Measurements from ENCODE around the gene TUBGCP6. TPM values are rescaled to one million over a fixed set of nuclear protein-coding genes. Genes with fewer than 3 reads are reported as not detected.

TUBGCP6 gene
- total RNA-seq, 1 experiment from 2014 or later, result 31.0 TPM

DNA sequence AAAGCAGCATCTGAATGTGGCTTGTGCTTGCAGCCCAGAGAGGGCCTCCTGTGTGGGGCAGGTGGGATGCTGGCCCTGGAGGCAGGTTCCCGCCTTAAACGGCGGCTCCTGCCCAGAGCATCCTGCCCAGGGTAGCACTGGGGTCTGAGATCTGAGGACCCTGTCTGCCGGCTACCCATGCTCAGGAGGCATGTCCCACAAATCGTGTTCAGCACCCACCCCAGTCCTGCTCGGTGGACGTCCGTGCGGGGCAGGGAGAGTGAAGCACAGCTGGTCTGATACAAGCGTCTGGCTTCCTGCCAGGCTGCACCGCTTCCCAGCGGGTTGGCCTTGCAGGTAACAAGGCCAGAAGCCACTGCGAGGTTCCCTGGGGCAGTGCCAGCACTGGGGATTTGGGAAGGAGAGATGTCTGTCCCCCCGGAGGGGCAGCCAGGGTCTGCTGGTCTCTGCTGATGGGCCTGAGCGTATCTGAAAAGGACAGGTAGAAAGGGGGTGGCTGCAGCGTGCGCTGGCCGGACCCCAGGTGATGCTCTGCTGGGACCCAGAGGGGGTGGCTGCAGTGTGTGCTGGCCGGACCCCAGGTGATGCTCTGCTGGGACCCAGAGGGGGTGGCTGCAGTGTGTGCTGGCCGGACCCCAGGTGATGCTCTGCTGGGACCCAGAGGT lies 55.5 kb downstream of the TUBGCP6 start:
- no peak for DNase-seq (ENCODE audit: low spot score)
- no TSS peak for BruUV-seq (replicated peaks)
- CTCF ChIA-PET, result no interaction called here
- no peak overlapping the region for H3K27ac ChIP-seq (ENCODE audit: low read depth, low read length, poor library complexity, severe bottlenecking)
- POLR2A ChIA-PET (ENCODE audit: low non-redundant PET), result no interaction called here
- no peak overlapping the region for H3K4me3 ChIP-seq (ENCODE audit: low read depth, low read length, poor library complexity, severe bottlenecking)
- H3K9me3 ChIP-seq (ENCODE audit: low read depth, low read length, poor library complexity, severe bottlenecking), result no peaks in the 10 kb centered on the region
- TF ChIP-seq, protein P1, sequence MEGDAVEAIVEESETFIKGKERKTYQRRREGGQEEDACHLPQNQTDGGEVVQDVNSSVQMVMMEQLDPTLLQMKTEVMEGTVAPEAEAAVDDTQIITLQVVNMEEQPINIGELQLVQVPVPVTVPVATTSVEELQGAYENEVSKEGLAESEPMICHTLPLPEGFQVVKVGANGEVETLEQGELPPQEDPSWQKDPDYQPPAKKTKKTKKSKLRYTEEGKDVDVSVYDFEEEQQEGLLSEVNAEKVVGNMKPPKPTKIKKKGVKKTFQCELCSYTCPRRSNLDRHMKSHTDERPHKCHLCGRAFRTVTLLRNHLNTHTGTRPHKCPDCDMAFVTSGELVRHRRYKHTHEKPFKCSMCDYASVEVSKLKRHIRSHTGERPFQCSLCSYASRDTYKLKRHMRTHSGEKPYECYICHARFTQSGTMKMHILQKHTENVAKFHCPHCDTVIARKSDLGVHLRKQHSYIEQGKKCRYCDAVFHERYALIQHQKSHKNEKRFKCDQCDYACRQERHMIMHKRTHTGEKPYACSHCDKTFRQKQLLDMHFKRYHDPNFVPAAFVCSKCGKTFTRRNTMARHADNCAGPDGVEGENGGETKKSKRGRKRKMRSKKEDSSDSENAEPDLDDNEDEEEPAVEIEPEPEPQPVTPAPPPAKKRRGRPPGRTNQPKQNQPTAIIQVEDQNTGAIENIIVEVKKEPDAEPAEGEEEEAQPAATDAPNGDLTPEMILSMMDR (conservative IDR thresholded peaks at IDR 0.05; ENCODE audit: low read depth, low read length), result no peak
- TF ChIP-seq EZH2 (IDR thresholded peaks at IDR 0.05; ENCODE audit: borderline replicate concordance, low read depth, low read length, poor library complexity, severe bottlenecking), result no peak
- H3K4me1 ChIP-seq (ENCODE audit: insufficient read depth, low read length, poor library complexity, severe bottlenecking), result no peaks in the 10 kb centered on the region
- H3K36me3 ChIP-seq (ENCODE audit: insufficient read depth, low read length, poor library complexity, severe bottlenecking), result peaks cover 22% of the 10 kb centered on the region
- H3K27me3 ChIP-seq (replicated peaks; ENCODE audit: insufficient read depth, low read depth, low read length, poor library complexity), result no peaks in the 10 kb centered on the region
- intact Hi-C loops (cut with micrococcal nuclease; ENCODE audit: unreplicated experiment), result no loop called here

DNA sequence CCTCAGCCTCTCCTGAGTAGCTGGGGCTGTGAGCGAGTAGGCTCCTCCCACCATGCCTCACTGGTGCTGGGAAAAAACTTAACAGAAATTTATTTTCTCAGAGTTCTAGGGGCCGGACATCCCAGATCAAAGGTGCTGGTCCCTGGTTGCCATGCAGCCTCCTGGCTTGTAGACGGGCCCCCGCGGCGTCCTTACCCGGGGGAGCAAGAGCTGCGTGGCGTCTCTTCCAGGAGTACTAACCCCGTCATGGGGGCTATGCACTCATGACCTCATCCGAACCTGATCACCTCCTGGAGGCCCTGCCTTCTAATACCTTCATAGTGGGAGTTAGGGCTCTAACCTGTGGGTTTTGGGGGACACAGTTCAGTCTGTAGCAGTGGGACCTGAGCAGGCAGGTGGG lies 56.5 kb downstream of the TUBGCP6 start:
- ChIA-PET CTCF (no interaction called here), POLR2A (ENCODE audit: low non-redundant PET) (interaction anchor here (0.6 kb wide), 1 partner anchor 402 kb away, joined by 3 read pairs; no protein-coding TSS in a partner anchor)
- intact Hi-C loops (cut with micrococcal nuclease; ENCODE audit: unreplicated experiment), result no loop called here
- H3K9me3 ChIP-seq (ENCODE audit: low read depth, low read length, poor library complexity, severe bottlenecking), result no peaks in the 10 kb centered on the region
- H3K27me3 ChIP-seq (replicated peaks; ENCODE audit: insufficient read depth, low read depth, low read length, poor library complexity), result no peaks in the 10 kb centered on the region
- H3K27ac ChIP-seq (ENCODE audit: low read depth, low read length, poor library complexity, severe bottlenecking), result no peak overlapping the region
- DNase-seq (ENCODE audit: low spot score), result no peak
- BruUV-seq (replicated peaks), result no TSS peak
- H3K36me3 ChIP-seq (ENCODE audit: insufficient read depth, low read length, poor library complexity, severe bottlenecking), result peaks cover 14% of the 10 kb centered on the region
- no peak overlapping the region for H3K4me3 ChIP-seq (ENCODE audit: low read depth, low read length, poor library complexity, severe bottlenecking)
- no peak for TF ChIP-seq EZH2 (IDR thresholded peaks at IDR 0.05; ENCODE audit: borderline replicate concordance, low read depth, low read length, poor library complexity, severe bottlenecking)
- H3K4me1 ChIP-seq (ENCODE audit: insufficient read depth, low read length, poor library complexity, severe bottlenecking), result no peaks in the 10 kb centered on the region

DNA sequence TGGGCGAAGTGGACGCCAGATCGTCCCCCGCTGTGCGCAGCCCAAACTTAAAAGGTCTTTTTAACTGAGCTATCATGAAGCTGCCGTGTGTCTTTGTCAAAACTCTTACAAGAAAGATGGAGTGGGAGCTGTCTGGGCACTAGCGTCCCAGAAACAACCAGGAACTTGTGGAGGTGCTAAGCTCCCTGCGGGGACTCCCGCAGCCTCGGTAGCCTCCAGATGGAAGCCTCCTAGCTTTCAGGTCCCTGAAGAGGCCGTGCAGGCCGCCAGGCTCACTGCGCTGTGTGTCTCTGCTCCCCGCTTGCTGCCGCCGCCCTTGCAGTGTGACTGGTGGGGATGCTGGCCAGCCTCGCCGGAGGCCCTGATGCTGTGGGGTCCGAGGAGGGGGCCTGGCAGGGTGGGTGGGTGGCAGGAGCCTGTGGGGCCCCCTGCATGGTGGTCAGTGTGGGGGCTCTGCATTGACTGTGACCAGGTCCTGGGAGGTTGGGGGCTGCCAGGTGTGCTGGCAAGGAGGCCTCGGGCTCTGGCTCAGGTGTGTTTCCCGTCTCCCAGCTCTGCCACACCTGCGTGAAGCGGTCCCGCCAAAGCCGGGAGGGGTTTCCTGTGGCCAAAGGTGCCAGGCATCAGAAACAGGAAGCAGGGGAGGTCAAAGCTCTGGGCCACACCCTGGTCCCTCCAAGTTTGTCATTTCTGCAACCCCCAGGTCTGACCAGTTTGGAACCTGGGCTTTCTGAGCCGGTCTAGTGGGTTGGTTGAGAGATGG lies 57.9 kb downstream of the TUBGCP6 start:
- Histone ChIP-seq H3K36me3 (ENCODE audit: insufficient read depth, low read length, poor library complexity, severe bottlenecking) (peaks cover 8% of the 10 kb centered on the region), H3K4me1 (ENCODE audit: insufficient read depth, low read length, poor library complexity, severe bottlenecking) (no peaks in the 10 kb centered on the region), H3K9me3 (ENCODE audit: low read depth, low read length, poor library complexity, severe bottlenecking) (no peaks in the 10 kb centered on the region), H3K4me3 (ENCODE audit: low read depth, low read length, poor library complexity, severe bottlenecking) (peak overlapping the region; percentile 84), H3K27me3 (replicated peaks; ENCODE audit: insufficient read depth, low read depth, low read length, poor library complexity) (no peaks in the 10 kb centered on the region), H3K27ac (ENCODE audit: low read depth, low read length, poor library complexity, severe bottlenecking) (peak overlapping the region; percentile 83)
- intact Hi-C loops (cut with micrococcal nuclease; ENCODE audit: unreplicated experiment), result no loop called here
- DNase-seq (ENCODE audit: low spot score), result peak; percentile 34
- TF ChIP-seq, protein P1 (conservative IDR thresholded peaks at IDR 0.05; ENCODE audit: low read depth, low read length), result no peak
- no peak for TF ChIP-seq EZH2 (IDR thresholded peaks at IDR 0.05; ENCODE audit: borderline replicate concordance, low read depth, low read length, poor library complexity, severe bottlenecking)
- CTCF ChIA-PET, result interaction anchor here (0.6 kb wide), 1 partner anchor 119 kb away, joined by 3 read pairs; no protein-coding TSS in a partner anchor
- POLR2A ChIA-PET (ENCODE audit: low non-redundant PET), result no interaction called here
- BruUV-seq (replicated peaks), result TSS peak; percentile 21

Data from A673 (cell line).